ENCODE measurements around the gene CNNM1. TPM values are rescaled to one million over a fixed set of nuclear protein-coding genes. Genes with fewer than 3 reads are reported as not detected.

The CNNM1 gene
- total RNA-seq, 4 donors from 2014 or later = 0.88 to 1.7 (median 1.5) TPM; not detected in 1

DNA sequence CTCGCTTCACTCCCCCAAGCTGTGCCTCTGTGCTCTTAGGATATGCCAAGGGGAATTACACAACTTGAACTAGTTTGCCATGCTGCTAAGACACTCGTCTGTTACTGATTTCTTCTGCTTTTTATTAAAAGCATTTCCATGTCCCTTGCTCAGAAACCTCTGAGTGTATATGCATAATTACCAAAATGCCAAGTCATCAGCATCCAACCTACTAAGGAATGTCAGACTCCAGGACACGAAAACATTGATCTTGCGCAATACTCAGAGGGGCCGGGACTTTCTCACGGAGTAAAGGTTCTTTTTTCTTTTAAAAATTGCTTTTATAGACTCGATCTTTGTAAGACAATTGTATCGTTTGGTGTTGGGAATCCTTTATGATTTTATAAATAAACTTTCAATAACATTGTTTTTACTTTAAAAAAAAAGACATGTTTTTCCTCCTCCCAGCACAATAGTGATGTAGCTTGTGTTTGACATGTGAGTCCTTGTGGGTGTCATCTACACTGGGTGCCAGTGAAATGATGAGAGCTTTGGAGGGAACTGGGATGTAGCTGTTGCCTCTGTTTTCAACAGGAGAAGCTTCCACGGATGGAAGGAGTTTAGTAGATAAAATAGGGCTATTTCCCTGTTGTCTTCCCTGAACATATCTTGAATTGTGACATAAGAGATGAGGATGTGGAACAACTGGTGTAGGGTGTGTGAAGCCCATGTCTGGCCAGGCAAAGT, 43.6 kb downstream of the CNNM1 start:
- TF ChIP-seq, protein P1, sequence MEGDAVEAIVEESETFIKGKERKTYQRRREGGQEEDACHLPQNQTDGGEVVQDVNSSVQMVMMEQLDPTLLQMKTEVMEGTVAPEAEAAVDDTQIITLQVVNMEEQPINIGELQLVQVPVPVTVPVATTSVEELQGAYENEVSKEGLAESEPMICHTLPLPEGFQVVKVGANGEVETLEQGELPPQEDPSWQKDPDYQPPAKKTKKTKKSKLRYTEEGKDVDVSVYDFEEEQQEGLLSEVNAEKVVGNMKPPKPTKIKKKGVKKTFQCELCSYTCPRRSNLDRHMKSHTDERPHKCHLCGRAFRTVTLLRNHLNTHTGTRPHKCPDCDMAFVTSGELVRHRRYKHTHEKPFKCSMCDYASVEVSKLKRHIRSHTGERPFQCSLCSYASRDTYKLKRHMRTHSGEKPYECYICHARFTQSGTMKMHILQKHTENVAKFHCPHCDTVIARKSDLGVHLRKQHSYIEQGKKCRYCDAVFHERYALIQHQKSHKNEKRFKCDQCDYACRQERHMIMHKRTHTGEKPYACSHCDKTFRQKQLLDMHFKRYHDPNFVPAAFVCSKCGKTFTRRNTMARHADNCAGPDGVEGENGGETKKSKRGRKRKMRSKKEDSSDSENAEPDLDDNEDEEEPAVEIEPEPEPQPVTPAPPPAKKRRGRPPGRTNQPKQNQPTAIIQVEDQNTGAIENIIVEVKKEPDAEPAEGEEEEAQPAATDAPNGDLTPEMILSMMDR (IDR thresholded peaks at IDR 0.05) = no peak
- H3K36me3 ChIP-seq = no peaks in the 10 kb centered on the region
- no peaks in the 10 kb centered on the region for H3K27me3 ChIP-seq
- no peaks in the 10 kb centered on the region for H3K4me1 ChIP-seq
- no peak overlapping the region for H3K4me3 ChIP-seq
- no peaks in the 10 kb centered on the region for H3K9me3 ChIP-seq
- H3K27ac ChIP-seq = no peak overlapping the region
- intact Hi-C loops (cut with DNase I; ENCODE audit: low total_unique reads) = no loop called here
- no peak for DNase-seq

DNA sequence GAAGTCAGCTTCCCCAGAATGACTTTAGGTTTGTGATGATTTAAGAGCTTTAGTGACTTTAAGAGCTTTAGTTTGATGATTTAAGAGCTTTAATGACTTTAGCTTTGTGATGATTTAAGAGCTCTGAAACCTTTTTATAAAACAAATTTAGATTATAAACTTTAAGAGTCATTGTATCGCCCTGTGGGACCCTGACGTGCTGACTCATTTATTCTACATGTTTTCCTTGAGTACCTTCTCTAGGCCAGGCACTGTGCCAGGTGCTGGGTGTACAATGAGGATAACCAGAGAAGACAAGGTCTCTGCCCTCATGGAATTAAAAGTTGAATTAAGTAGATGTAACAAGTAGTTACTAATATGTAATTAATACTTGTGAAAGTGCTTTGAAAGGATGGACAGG, 45.4 kb downstream of the CNNM1 start:
- Histone ChIP-seq H3K27me3 (no peaks in the 10 kb centered on the region), H3K4me3 (no peak overlapping the region), H3K9me3 (no peaks in the 10 kb centered on the region), H3K4me1 (no peaks in the 10 kb centered on the region), H3K36me3 (no peaks in the 10 kb centered on the region), H3K27ac (no peak overlapping the region)
- intact Hi-C loops (cut with DNase I; ENCODE audit: low total_unique reads) = no loop called here
- DNase-seq = no peak
- TF ChIP-seq, protein P1 (IDR thresholded peaks at IDR 0.05) = no peak
- TF ChIP-seq POLR2A (IDR thresholded peaks at IDR 0.05) = no peak

DNA sequence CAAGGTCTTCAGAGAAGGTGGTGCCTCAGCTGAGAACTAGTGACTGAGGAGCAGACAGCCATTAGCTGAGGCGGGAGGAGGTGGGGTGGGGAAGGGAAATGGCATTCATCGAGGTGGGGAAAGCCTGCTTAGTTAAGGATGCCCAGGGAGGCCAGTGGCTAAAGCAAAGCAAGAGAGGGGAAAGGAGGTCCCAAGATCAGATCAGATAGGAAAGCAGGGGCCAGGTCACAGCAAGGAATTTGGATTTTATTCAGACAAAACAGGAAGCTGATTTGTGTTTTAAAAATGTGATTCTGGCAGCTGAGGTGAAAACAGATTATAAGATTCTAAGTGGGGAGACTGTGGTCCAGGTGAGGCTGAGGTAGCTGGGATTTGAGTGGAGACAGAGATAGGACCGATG, 45.8 kb downstream of the CNNM1 start:
- no peak overlapping the region for H3K4me3 ChIP-seq
- no peak overlapping the region for H3K27ac ChIP-seq
- no peaks in the 10 kb centered on the region for H3K4me1 ChIP-seq
- intact Hi-C loops (cut with DNase I; ENCODE audit: low total_unique reads) = no loop called here
- H3K27me3 ChIP-seq = no peaks in the 10 kb centered on the region
- TF ChIP-seq POLR2A (IDR thresholded peaks at IDR 0.05) = no peak
- TF ChIP-seq, protein P1 (IDR thresholded peaks at IDR 0.05) = no peak
- no peaks in the 10 kb centered on the region for H3K9me3 ChIP-seq
- no peaks in the 10 kb centered on the region for H3K36me3 ChIP-seq
- DNase-seq = no peak

DNA sequence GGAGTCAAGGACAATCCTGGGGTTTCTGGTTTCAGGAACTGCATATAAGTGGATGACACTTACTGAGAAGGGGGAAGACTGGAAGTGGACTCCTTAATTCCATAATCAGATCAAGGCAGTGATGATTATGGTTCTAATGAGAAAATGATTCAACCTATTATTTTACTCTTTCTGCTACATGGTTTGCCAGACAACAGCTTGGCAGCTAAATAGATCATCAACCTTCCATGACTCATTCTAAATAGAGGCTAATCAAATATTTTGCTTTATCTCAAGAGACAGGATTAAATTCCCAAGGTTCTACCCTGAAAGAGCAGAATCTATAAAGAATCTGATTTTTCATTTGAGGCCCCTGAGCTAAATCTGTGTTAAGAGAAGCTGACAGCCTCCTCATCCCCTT, 46.3 kb downstream of the CNNM1 start:
- Histone ChIP-seq H3K27ac (no peak overlapping the region), H3K9me3 (no peaks in the 10 kb centered on the region), H3K27me3 (no peaks in the 10 kb centered on the region), H3K4me1 (no peaks in the 10 kb centered on the region), H3K4me3 (no peak overlapping the region), H3K36me3 (no peaks in the 10 kb centered on the region)
- no peak for DNase-seq
- intact Hi-C loops (cut with DNase I; ENCODE audit: low total_unique reads) = no loop called here
- TF ChIP-seq, protein P1 (IDR thresholded peaks at IDR 0.05) = no peak
- no peak for TF ChIP-seq POLR2A (IDR thresholded peaks at IDR 0.05)

DNA sequence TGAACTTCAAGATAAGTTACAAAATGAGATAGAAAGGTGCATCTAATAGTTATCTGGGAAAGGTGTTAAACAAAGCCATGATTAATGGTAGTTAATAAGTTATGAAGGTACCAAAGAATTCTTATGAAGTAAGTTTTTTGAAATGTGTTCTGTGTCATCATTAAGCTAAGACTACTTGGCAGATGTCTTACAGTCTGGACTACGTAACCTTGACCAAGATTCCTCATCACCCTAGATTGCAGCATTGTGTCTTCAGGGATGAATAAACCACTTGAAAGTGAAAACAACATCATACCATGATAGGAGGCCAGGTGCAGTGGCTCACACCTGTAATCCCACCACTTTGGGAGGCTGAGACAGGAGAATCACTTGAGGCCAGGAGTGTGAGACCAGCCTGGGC, 53.0 kb downstream of the CNNM1 start:
- TF ChIP-seq, protein P1 (IDR thresholded peaks at IDR 0.05) = no peak
- TF ChIP-seq POLR2A (IDR thresholded peaks at IDR 0.05) = no peak

More for the DNA sequence above, 53.0 kb downstream of the CNNM1 start:
- Histone ChIP-seq H3K4me3 (no peak overlapping the region), H3K27ac (no peak overlapping the region), H3K4me1 (no peaks in the 10 kb centered on the region), H3K27me3 (no peaks in the 10 kb centered on the region), H3K36me3 (no peaks in the 10 kb centered on the region), H3K9me3 (no peaks in the 10 kb centered on the region)
- DNase-seq = no peak
- intact Hi-C loops (cut with DNase I; ENCODE audit: low total_unique reads) = no loop called here

Data from uterus (tissue), 4 donors.